ENCODE measurements around the gene ENOX1. TPM values are rescaled to one million over a fixed set of nuclear protein-coding genes. Genes with fewer than 3 reads are reported as not detected.

Gene ENOX1
- total RNA-seq, 1 donor, result 2.2 TPM

DNA sequence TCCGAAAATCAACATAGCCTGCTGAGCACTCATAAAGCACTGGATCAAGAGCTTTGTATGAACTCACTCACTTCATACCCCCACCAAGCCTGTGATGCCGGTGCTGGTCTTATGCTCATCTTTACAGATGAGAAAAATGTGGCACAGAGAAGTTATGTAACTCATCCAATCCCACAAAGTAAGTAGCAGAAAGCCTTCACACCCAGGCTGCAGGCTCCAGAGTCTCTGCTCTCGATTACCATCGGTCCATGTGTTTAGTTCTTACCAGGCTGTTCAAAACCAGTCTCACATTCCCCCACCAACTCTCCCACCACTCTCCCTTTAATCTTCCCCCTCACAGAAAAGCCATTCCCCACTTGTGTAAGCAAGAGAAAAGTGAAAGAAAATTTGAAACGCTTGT lies 487.4 kb downstream of the ENOX1 start:
- H3K4me3 ChIP-seq (ENCODE audit: low read depth, low read length), result no peak overlapping the region
- no peak for DNase-seq (ENCODE audit: low read depth)
- TF ChIP-seq, protein P1, sequence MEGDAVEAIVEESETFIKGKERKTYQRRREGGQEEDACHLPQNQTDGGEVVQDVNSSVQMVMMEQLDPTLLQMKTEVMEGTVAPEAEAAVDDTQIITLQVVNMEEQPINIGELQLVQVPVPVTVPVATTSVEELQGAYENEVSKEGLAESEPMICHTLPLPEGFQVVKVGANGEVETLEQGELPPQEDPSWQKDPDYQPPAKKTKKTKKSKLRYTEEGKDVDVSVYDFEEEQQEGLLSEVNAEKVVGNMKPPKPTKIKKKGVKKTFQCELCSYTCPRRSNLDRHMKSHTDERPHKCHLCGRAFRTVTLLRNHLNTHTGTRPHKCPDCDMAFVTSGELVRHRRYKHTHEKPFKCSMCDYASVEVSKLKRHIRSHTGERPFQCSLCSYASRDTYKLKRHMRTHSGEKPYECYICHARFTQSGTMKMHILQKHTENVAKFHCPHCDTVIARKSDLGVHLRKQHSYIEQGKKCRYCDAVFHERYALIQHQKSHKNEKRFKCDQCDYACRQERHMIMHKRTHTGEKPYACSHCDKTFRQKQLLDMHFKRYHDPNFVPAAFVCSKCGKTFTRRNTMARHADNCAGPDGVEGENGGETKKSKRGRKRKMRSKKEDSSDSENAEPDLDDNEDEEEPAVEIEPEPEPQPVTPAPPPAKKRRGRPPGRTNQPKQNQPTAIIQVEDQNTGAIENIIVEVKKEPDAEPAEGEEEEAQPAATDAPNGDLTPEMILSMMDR (IDR thresholded peaks at IDR 0.05; ENCODE audit: insufficient read depth, low read depth, low read length), result no peak

DNA sequence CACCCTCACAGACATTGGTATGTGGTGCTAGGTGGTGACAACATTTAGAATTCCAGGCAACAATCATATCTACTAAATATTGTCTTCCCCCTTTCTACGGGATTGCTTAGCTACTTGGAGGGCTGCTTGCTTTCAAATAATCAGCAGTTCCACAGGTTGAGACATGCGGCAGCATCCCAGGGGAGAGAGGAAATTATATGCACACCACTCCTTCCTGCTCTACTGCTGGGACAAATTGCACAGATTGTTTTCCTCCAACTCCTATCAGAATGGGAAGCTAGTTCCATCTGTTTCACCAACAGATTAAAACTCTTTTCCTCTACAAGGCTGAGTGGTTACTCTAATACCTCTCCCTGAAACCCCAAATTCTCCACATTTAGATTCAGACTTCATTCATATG lies 488.0 kb downstream of the ENOX1 start:
- no peak for DNase-seq (ENCODE audit: low read depth)
- TF ChIP-seq, protein P1 (IDR thresholded peaks at IDR 0.05; ENCODE audit: insufficient read depth, low read depth, low read length), result no peak
- no peak overlapping the region for H3K4me3 ChIP-seq (ENCODE audit: low read depth, low read length)

DNA sequence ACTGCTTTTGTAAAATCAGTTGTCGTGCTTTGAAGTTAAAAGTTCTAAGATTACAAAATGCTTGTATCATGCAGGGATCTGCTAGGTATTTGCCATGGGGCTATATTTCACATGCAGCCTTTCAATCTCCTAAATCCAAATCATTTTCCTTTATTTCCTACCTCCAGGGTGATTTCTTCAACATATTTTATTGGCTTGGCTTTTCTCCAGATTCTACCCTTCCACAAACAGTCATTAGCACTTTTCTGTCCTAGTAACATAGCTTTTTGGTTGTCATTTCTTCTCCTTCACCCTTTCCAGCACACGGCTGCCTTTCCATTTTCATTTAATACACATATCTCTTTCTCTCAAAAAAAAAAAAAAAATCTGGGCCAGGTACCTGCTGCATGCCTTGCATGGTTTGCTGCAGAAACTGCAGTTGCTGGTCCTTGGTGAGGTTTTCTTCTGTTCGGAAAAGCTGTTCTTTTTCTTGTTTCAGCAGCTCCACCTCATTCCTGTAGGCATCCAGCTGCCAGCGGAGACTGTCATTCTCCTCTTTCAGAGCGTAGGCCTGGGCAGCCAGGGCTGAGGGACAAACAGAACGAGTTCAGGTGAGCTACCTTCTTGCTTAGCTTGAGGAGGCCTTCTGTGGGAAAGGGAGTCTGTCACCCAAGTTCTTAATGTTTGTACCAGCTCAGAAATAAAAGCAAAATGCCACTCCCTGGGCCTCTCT lies 488.6 kb downstream of the ENOX1 start:
- DNase-seq (ENCODE audit: low read depth), result no peak
- TF ChIP-seq, protein P1 (IDR thresholded peaks at IDR 0.05; ENCODE audit: insufficient read depth, low read depth, low read length), result no peak
- no peak overlapping the region for H3K4me3 ChIP-seq (ENCODE audit: low read depth, low read length)

DNA sequence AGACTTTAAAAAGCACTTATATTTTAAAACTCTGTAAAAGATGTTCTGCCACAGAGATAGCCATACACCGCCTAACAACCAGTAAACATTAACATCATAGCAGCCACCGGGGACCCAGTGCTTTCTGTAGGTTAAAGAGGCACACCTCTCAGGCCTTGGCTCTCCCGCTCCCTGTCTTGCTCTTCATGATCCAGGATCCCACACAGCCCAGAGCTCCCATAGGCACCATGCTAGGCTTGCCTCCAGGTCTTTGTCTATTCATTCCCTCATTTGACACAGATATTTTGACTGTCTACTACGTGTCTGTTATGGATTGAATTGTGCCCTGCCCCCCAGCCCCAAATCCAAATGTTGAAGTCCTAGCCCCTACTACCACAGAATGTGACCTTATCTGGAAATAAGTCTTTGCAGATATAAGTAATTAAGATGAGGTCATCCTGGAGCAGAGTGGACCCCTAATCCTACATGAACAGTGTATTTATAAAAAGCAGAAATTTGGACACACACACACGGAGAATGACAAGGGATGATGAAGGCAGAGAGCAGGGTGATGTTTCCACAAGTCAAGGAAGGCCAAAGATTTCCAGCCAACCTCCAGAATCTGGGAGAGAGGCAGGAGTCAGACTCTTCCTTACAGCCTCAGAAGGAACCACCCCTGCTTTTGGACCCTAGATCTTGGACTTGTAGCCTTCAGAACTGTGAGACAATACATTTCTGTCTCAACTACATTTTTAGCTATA lies 490.8 kb downstream of the ENOX1 start:
- TF ChIP-seq, protein P1 (IDR thresholded peaks at IDR 0.05; ENCODE audit: insufficient read depth, low read depth, low read length), result no peak
- no peak for DNase-seq (ENCODE audit: low read depth)
- H3K4me3 ChIP-seq (ENCODE audit: low read depth, low read length), result no peak overlapping the region

DNA sequence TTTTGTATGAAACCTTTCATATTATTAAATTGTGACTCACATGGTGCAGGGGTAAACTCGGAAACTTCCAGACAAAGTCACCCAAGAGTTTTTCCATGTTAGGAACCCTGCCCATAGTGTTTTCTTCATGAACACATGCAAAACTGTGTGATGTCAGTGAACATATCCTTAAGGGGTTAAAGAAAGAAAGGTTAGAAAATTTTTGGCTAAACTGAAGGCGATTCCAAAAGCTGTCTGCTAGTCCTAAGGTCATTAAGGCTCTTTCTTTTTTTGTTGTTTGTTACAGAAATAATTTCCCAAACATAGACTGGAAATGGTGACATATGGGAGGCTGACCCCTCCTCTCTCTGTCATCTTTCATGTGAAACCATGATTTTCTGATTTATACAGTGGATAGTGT lies 491.5 kb downstream of the ENOX1 start:
- DNase-seq (ENCODE audit: low read depth), result no peak
- TF ChIP-seq, protein P1 (IDR thresholded peaks at IDR 0.05; ENCODE audit: insufficient read depth, low read depth, low read length), result no peak
- H3K4me3 ChIP-seq (ENCODE audit: low read depth, low read length), result no peak overlapping the region

DNA sequence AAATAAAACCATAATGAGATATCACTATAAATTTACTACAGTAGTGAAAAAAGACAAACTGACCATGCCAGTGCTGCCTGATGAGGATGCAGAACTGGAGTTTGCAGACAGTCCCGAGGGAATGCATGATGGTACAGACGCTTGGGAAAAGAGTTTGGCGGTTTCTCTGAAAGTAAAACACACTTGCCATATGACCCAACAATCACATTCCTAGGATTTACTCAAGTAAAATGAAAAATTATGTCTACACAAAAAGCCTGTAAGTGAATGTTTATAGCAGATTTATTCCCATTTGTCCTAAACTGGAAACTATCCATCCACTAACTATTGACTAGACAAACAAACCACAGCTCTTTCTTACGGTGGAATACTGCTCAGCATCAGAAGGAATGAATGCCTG lies 492.4 kb downstream of the ENOX1 start:
- TF ChIP-seq, protein P1 (IDR thresholded peaks at IDR 0.05; ENCODE audit: insufficient read depth, low read depth, low read length), result no peak
- DNase-seq (ENCODE audit: low read depth), result peak; percentile 95
- no peak overlapping the region for H3K4me3 ChIP-seq (ENCODE audit: low read depth, low read length)
